IMR-90 (cell line): ENCODE measurements around the gene MRE11. TPM values are rescaled to one million over a fixed set of nuclear protein-coding genes. Genes with fewer than 3 reads are reported as not detected.

Source experiments
- ATAC-seq: fragments of 200-7000 bp; cut with Tn5 transposase; 2 replicates; pipeline ENCODE4 v1.9.1; 2020; ENCODE audit warnings: low read depth, mild to moderate bottlenecking, moderate library complexity
- BruUV-seq: library from RNA; stranded (reverse); fragments of 400-500 nt; replicated peaks from 2 replicates; lab custom pipeline; 2021; lab: Mats Ljungman, UMichigan
- CTCF ChIA-PET: fragments of 300-600 bp; formaldehyde crosslinking; extraction: SDS; loops from one replicate; lab custom pipeline; 2021; ENCODE audit warnings: antibody characterized with exemption; lab: Yijun Ruan, JAX
- POLR2A ChIA-PET: fragments of 300-600 bp; sonication (Branson Sonifier 250); formaldehyde crosslinking; loops from one replicate; lab custom pipeline; 2022; ENCODE audit warnings: antibody characterized with exemption; ENCODE audit not compliant: unreplicated experiment; lab: Charles Lee
- DNase-seq: peaks from one replicate; pipeline ENCODE4 v3.0.0; 2013
- H2AFZ ChIP-seq: replicated peaks from 2 replicates; pipeline ENCODE3; 2013; ENCODE audit warnings: low read length, mild to moderate bottlenecking; ENCODE audit not compliant: poor library complexity
- H2AK5ac ChIP-seq: 2 replicates; pipeline ENCODE4 v1.6.1; 2013; ENCODE audit warnings: low read depth, low read length, inconsistent platforms
- H2AK9ac ChIP-seq: replicated peaks from 2 replicates; pipeline ENCODE3; 2013; ENCODE audit warnings: mild to moderate bottlenecking, low read depth, low read length, moderate library complexity; ENCODE audit not compliant: poor library complexity
- H2BK120ac ChIP-seq: 2 replicates; pipeline ENCODE4 v1.6.1; 2013; ENCODE audit warnings: low read depth, low read length, inconsistent platforms
- H2BK15ac ChIP-seq: 3 replicates; pipeline ENCODE4 v1.6.1; 2013; ENCODE audit warnings: low read depth, low read length, inconsistent platforms
- H2BK20ac ChIP-seq: 2 replicates; pipeline ENCODE4 v1.6.1; 2013; ENCODE audit warnings: low read depth, mild to moderate bottlenecking, inconsistent platforms, low read length, moderate library complexity
- H2BK5ac ChIP-seq: 2 replicates; pipeline ENCODE4 v1.6.1; 2013; ENCODE audit warnings: mild to moderate bottlenecking, low read depth, low read length, inconsistent platforms; ENCODE audit not compliant: poor library complexity, severe bottlenecking
- H3K14ac ChIP-seq: replicated peaks from 2 replicates; pipeline ENCODE4 v1.6.1; 2013; ENCODE audit warnings: low read depth, low read length, inconsistent platforms
- H3K18ac ChIP-seq: 2 replicates; pipeline ENCODE4 v1.6.1; 2013; ENCODE audit warnings: low read depth, low read length, control low read depth
- H3K23ac ChIP-seq: 2 replicates; pipeline ENCODE4 v1.6.1; 2013; ENCODE audit warnings: low read depth, low read length, inconsistent platforms
- H3K27ac ChIP-seq: 2 replicates; pipeline ENCODE4 v1.5.1; 2013; ENCODE audit warnings: mild to moderate bottlenecking, control low read depth, low read length; ENCODE audit not compliant: insufficient read depth
- H3K27me3 ChIP-seq: 2 replicates; pipeline ENCODE4 v1.6.1; 2013; ENCODE audit warnings: low read length; ENCODE audit not compliant: control insufficient read depth, insufficient read depth
- H3K36me3 ChIP-seq: 2 replicates; pipeline ENCODE4 v1.6.1; 2013; ENCODE audit warnings: low read length, mixed read lengths; ENCODE audit not compliant: control insufficient read depth, insufficient read depth
- H3K4ac ChIP-seq: 2 replicates; pipeline ENCODE4 v1.6.1; 2013; ENCODE audit warnings: low read depth, low read length, inconsistent platforms
- H3K4me1 ChIP-seq: 2 replicates; pipeline ENCODE4 v1.6.1; 2013; ENCODE audit warnings: low read length, mixed read lengths; ENCODE audit not compliant: control insufficient read depth, insufficient read depth
- H3K4me2 ChIP-seq: 2 replicates; pipeline ENCODE4 v1.6.1; 2013; ENCODE audit warnings: low read depth, mild to moderate bottlenecking, control low read depth, low read length, moderate library complexity
- H3K4me3 ChIP-seq: 2 replicates; pipeline ENCODE4 v1.5.1; 2013; ENCODE audit warnings: low read depth, mild to moderate bottlenecking, control low read depth, low read length, moderate library complexity; ENCODE audit not compliant: insufficient read depth
- H3K56ac ChIP-seq: 2 replicates; pipeline ENCODE4 v1.6.1; 2013; ENCODE audit warnings: low read length, inconsistent platforms; ENCODE audit not compliant: insufficient read depth; ENCODE audit errors: extremely low read depth
- H3K79me1 ChIP-seq, 2 experiments: 2 replicates each; pipeline ENCODE4 v1.6.1; 2013; ENCODE audit warnings: low read length in 2 of 2, inconsistent platforms in 1 of 2, low read depth in 1 of 2
- H3K9ac ChIP-seq: 2 replicates; pipeline ENCODE4 v1.6.1; 2013; ENCODE audit warnings: low read depth, low read length, control low read depth
- H3K9me1 ChIP-seq: 2 replicates; pipeline ENCODE4 v1.6.1; 2013; ENCODE audit warnings: low read length, inconsistent platforms; ENCODE audit not compliant: insufficient read depth
- H3K9me3 ChIP-seq: 2 replicates; pipeline ENCODE4 v1.6.1; 2013; ENCODE audit warnings: low read length; ENCODE audit not compliant: control insufficient read depth, insufficient read depth
- H4K20me1 ChIP-seq: 2 replicates; pipeline ENCODE4 v1.6.1; 2013; ENCODE audit warnings: low read length, inconsistent platforms; ENCODE audit not compliant: insufficient read depth
- H4K5ac ChIP-seq: 2 replicates; pipeline ENCODE4 v1.6.1; 2013; ENCODE audit warnings: mild to moderate bottlenecking, low read depth, low read length, control low read depth
- H4K8ac ChIP-seq, 2 experiments: 2 replicates each; pipeline ENCODE4 v1.6.1; 2013; ENCODE audit warnings: low read depth in 2 of 2, low read length in 2 of 2, control low read depth in 1 of 2, inconsistent platforms in 1 of 2
- H4K91ac ChIP-seq: 2 replicates; pipeline ENCODE4 v1.6.1; 2013; ENCODE audit warnings: low read depth, low read length, inconsistent platforms; ENCODE audit not compliant: insufficient read depth
- CEBPB ChIP-seq: IDR thresholded peaks from 2 replicates; pipeline ENCODE4 v1.6.1; 2012; ENCODE audit warnings: low read depth, low read length, improper control_type of control experiment
- CHD1 ChIP-seq: IDR thresholded peaks from 2 replicates; pipeline ENCODE4 v1.6.1; 2012; ENCODE audit warnings: low read depth, low read length, improper control_type of control experiment
- WGBS, 2 experiments: methylation state at CpG; one replicate each; pipeline versions ENCODE4 v1.1.5 to v1.1.7; 2013; ENCODE audit warnings: missing lambda C conversion rate in 2 of 2; ENCODE audit not compliant: insufficient read length in 1 of 2; ENCODE audit errors: extremely low coverage in 2 of 2; 5-methylcytosine and 5-hydroxymethylcytosine counted together
- dilution Hi-C: fragments of 300-500 bp; cut with HindIII; formaldehyde crosslinking; loops from one replicate; pipeline ENCODE4 v1.14.3; 2018; ENCODE audit warnings: low sequenced_read_pairs; ENCODE audit not compliant: unreplicated experiment
- in situ Hi-C: fragments of 300-500 bp; cut with MboI; formaldehyde crosslinking; loops from 3 replicates; pipeline ENCODE4 v1.14.3; 2019; ENCODE audit warnings: low sequenced_read_pairs, inconsistent platforms, mixed read lengths
- intact Hi-C: fragments of 100-400 bp; cut with micrococcal nuclease; formaldehyde crosslinking; loops from 2 replicates; pipeline ENCODE4 v1.10.0; 2022
- polyA plus RNA-seq, 3 experiments: library from polyadenylated mRNA; depleted of rRNA; stranded (reverse); fragments of >200 nt; gene quantifications; 2 replicates each; pipeline ENCODE4 v1.2.3, GENCODE V29; 2012; ENCODE audit warnings: low replicate concordance in 1 of 3
- total RNA-seq: library from RNA; depleted of rRNA; stranded (reverse); fragments of >200 nt; gene quantifications from 2 replicates; pipeline ENCODE4 v1.2.3, GENCODE V29; 2012

Gene MRE11
- total and polyA plus RNA-seq, 2 of the 4 experiments (the other 2 are of a cell fraction): 9.0 to 15.6 TPM

DNA sequence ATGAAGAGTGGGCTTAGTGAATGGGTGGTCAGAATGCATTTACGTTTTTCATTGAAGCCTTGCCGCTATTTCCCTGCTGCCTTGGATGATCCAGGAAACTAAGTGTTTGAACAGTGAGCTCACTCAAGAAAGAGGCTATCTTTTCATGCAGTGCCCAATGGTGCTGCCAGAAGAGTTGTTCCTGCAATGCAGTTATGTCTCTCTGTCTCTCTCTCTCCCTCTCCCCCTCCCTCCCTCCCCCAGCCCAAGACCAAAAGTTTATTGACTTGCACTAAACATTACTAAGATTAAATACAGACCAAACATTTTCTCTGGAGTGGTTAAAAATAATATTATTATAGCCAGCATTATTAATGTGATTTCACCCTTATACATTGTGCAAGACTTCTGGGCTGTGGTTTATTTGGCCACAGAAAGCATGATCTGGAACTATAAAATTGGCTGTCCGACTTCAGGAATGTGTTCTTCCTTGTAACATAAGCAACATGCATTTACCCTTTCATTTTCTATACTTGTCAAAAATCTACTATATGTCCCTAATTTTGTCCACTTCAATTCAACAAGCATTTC lies 43.5 kb upstream of the MRE11 start:
- Histone ChIP-seq H3K14ac (no peak overlapping the region), H3K9ac (no peak overlapping the region), H3K18ac (peak overlapping the region; percentile 28; the same call in 1 of the 2 replicates), H3K9me3 (no peaks in the 10 kb centered on the region), H2AK5ac (no peak overlapping the region), H3K4ac (no peak overlapping the region), H3K27me3 (peaks cover 5% of the 10 kb centered on the region; the same call in 1 of the 2 replicates), H2BK20ac (no peak overlapping the region), H4K5ac (no peak overlapping the region), H2AK9ac (no peak overlapping the region), H4K8ac (0 out of 4 replicates have a peak overlapping the region, but pooled peaks of 1 of the 2 experiments have one; percentile 2), H3K27ac (peak overlapping the region; percentile 20; the same call in 1 of the 2 replicates), H2BK5ac (no peak overlapping the region), H3K56ac (no peak overlapping the region), H4K20me1 (no peaks in the 10 kb centered on the region), H3K36me3 (no peaks in the 10 kb centered on the region), H2AFZ (no peak overlapping the region), H3K79me1 (no peaks in the 10 kb centered on the region), H2BK120ac (no peak overlapping the region), H2BK15ac (no peak overlapping the region), H3K23ac (no peak overlapping the region), H4K91ac (no peak overlapping the region), H3K4me2 (peak overlapping the region; percentile 75), H3K4me3 (no peak overlapping the region), H3K9me1 (0 out of 2 replicates have a peak, but pooled peaks cover 3% of the 10 kb centered on the region), H3K4me1 (peaks cover 3% of the 10 kb centered on the region)
- POLR2A ChIA-PET: no interaction called here
- in situ Hi-C loops (no loop called here), dilution Hi-C loops (no loop called here), intact Hi-C loops (no loop called here)
- TF ChIP-seq CEBPB (peak; percentile 95), CHD1 (no peak)
- CTCF ChIA-PET: no interaction called here
- no TSS peak for BruUV-seq
- peak; percentile 77 for DNase-seq
- ATAC-seq: peak; percentile 79
- no CpG with 5 or more reads among the region's 3 CpGs for WGBS, 2 experiments
